Keratinocyte (primary cell): ENCODE measurements around the gene CENPS. TPM values are rescaled to one million over a fixed set of nuclear protein-coding genes. Genes with fewer than 3 reads are reported as not detected.

Experiments used
- DNase-seq: peaks from one replicate; pipeline ENCODE4 v3.0.0-alpha.2; 2011; ENCODE audit warnings: low read depth, missing footprints, low spot score
- FAIRE-seq: peaks from 2 replicates; lab custom pipeline; 2011; peaks lifted over from hg19 to GRCh38; lab: Jason Lieb, UNC
- H2AFZ ChIP-seq: 2 replicates; pipeline ENCODE4 v1.6.0; 2012; ENCODE audit warnings: low read length, control low read depth, inconsistent platforms; ENCODE audit not compliant: control insufficient read depth
- H3K27ac ChIP-seq: 2 replicates; pipeline ENCODE4 v1.5.1; 2011; ENCODE audit warnings: low read length; ENCODE audit not compliant: control insufficient read depth, insufficient read depth
- H3K27me3 ChIP-seq: 3 replicates; pipeline ENCODE4 v1.6.0; 2011; ENCODE audit warnings: low read length; ENCODE audit not compliant: control insufficient read depth, insufficient read depth; ENCODE audit errors: extremely low read depth
- H3K36me3 ChIP-seq, 2 experiments: 2 replicates in 1 of 2; 3 replicates in 1 of 2; pipeline ENCODE4 v1.5.1; 2011; ENCODE audit warnings: low read length in 2 of 2, mild to moderate bottlenecking in 1 of 2; ENCODE audit not compliant: control insufficient read depth in 2 of 2, insufficient read depth in 2 of 2; ENCODE audit errors: extremely low read depth in 1 of 2
- H3K4me1 ChIP-seq: 3 replicates; pipeline ENCODE4 v1.5.1; 2011; ENCODE audit warnings: low read length; ENCODE audit not compliant: control insufficient read depth, insufficient read depth; ENCODE audit errors: extremely low read depth
- H3K4me2 ChIP-seq: 3 replicates; pipeline ENCODE4 v1.6.0; 2011; ENCODE audit warnings: low read depth, low read length; ENCODE audit not compliant: control insufficient read depth, insufficient read depth; ENCODE audit errors: extremely low read depth
- H3K4me3 ChIP-seq, 3 experiments: fragments of 200-600 bp in 1 of 3; sonication (generic) in 1 of 3; 2 replicates in 2 of 3; 3 replicates in 1 of 3; pipeline ENCODE4 v1.5.1; 2011 to 2016; ENCODE audit warnings: low read length in 3 of 3, mild to moderate bottlenecking in 3 of 3, control low read depth in 2 of 3, inconsistent platforms in 1 of 3, low read depth in 1 of 3, mixed read lengths in 1 of 3, mixed run types in 1 of 3, moderate library complexity in 1 of 3; ENCODE audit not compliant: control insufficient read depth in 2 of 3, insufficient read depth in 2 of 3; ENCODE audit errors: extremely low read depth in 1 of 3
- H3K79me2 ChIP-seq: 2 replicates; pipeline ENCODE4 v1.6.0; 2012; ENCODE audit warnings: low read length; ENCODE audit not compliant: control insufficient read depth, insufficient read depth
- H3K9ac ChIP-seq: 3 replicates; pipeline ENCODE4 v1.6.0; 2011; ENCODE audit warnings: low read length; ENCODE audit not compliant: control insufficient read depth, insufficient read depth; ENCODE audit errors: extremely low read depth
- H3K9me1 ChIP-seq: 3 replicates; pipeline ENCODE4 v1.6.0; 2011; ENCODE audit warnings: low read length; ENCODE audit not compliant: control insufficient read depth, insufficient read depth; ENCODE audit errors: extremely low read depth
- H3K9me3 ChIP-seq: 2 replicates; pipeline ENCODE4 v1.5.1; 2012; ENCODE audit warnings: low read depth, low read length; ENCODE audit not compliant: control insufficient read depth
- H4K20me1 ChIP-seq: 3 replicates; pipeline ENCODE4 v1.6.0; 2011; ENCODE audit warnings: low read length; ENCODE audit not compliant: control insufficient read depth, insufficient read depth; ENCODE audit errors: extremely low read depth
- CTCF ChIP-seq, 3 experiments: IDR thresholded peaks in 1 of 3; conservative IDR thresholded peaks in 1 of 3; optimal IDR thresholded peaks in 1 of 3; 2 replicates in 2 of 3; 3 replicates in 1 of 3; pipeline versions ENCODE3 to v1.5.1; 2011; ENCODE audit warnings: low read length in 3 of 3, mild to moderate bottlenecking in 3 of 3, moderate library complexity in 2 of 3, control low read depth in 1 of 3, inconsistent platforms in 1 of 3; ENCODE audit not compliant: insufficient read depth in 2 of 3; ENCODE audit errors: extremely low read depth in 1 of 3
- EZH2 ChIP-seq: IDR thresholded peaks from one replicate; pipeline ENCODE4 v1.6.1; 2012; ENCODE audit warnings: inconsistent platforms, mild to moderate bottlenecking, low read length, moderate library complexity
- dilution Hi-C: fragments of 300-500 bp; cut with MboI; formaldehyde crosslinking; loops from one replicate; pipeline ENCODE4 v1.7.0; 2020; ENCODE audit warnings: low sequenced_read_pairs; ENCODE audit not compliant: extremely low pct_ligation_motif_present
- polyA plus RNA-seq, 5 experiments: library from polyadenylated mRNA; depleted of rRNA in 3 of 5; stranded (reverse) in 3 of 5; stranded (forward) in 1 of 5; unstranded in 1 of 5; fragments of >200 nt; gene quantifications; 1 replicate in 1 of 5; 2 replicates in 3 of 5; 3 replicates in 1 of 5; pipeline versions ENCODE4 v1.2.1 to v1.2.3, GENCODE V29; 2011 to 2012; ENCODE audit warnings: missing spikeins in 2 of 5, low read depth in 1 of 5, low replicate concordance in 1 of 5

Gene CENPS
- polyA plus RNA-seq, 1 donor (not counting 4 experiments of a cell fraction or from before 2014, with no cell fraction given): 10.3 TPM

- Histone ChIP-seq H3K27me3 (no peaks in the 10 kb centered on the region), H4K20me1 (no peaks in the 10 kb centered on the region), H3K9me1 (no peaks in the 10 kb centered on the region), H3K9ac (peak overlapping the region; percentile 71), H3K4me2 (peak overlapping the region; percentile 70), H3K9me3 (no peaks in the 10 kb centered on the region), H3K79me2 (no peaks in the 10 kb centered on the region), H3K4me1 (peaks cover 13% of the 10 kb centered on the region), H3K27ac (peak overlapping the region; percentile 90), H3K36me3 (no peaks in the 10 kb centered on the region), H3K4me3 (peak overlapping the region in 1 of 3 experiments; percentile 59), H2AFZ (peak overlapping the region; percentile 14)
- TF ChIP-seq EZH2 (no peak), CTCF (optimal IDR thresholded peaks at IDR 0.05 in 1 of 3, IDR thresholded peaks at IDR 0.05 in 1 of 3, conservative IDR thresholded peaks at IDR 0.05 in 1 of 3; ENCODE audit: extremely low read depth in 1 of 3, insufficient read depth in 2 of 3, low read length in 3 of 3) (no peak)
- dilution Hi-C loops: no loop called here
- no peak for FAIRE-seq
- DNase-seq: peak; percentile 62
Measured at GRCh38 chr1:10444248-10444647, 14.0 kb downstream of the CENPS start.

GRCh38 chr1:10444795-10445397 is 14.7 kb downstream of the CENPS start:
- H3K4me1 ChIP-seq: peaks cover 13% of the 10 kb centered on the region
- peak overlapping the region; percentile 71 for H3K9ac ChIP-seq
- H3K27me3 ChIP-seq: no peaks in the 10 kb centered on the region
- TF ChIP-seq EZH2 (no peak), CTCF (optimal IDR thresholded peaks at IDR 0.05 in 1 of 3, IDR thresholded peaks at IDR 0.05 in 1 of 3, conservative IDR thresholded peaks at IDR 0.05 in 1 of 3; ENCODE audit: extremely low read depth in 1 of 3, insufficient read depth in 2 of 3, low read length in 3 of 3) (no peak)
- peak overlapping the region in 1 of 3 experiments; percentile 59 for H3K4me3 ChIP-seq
- H3K27ac ChIP-seq: peak overlapping the region; percentile 90
- no peak for FAIRE-seq
- no peaks in the 10 kb centered on the region for H4K20me1 ChIP-seq
- no peak for DNase-seq
- no peaks in the 10 kb centered on the region for H3K9me1 ChIP-seq
- dilution Hi-C loops: no loop called here
- no peaks in the 10 kb centered on the region for H3K36me3 ChIP-seq
- no peaks in the 10 kb centered on the region for H3K9me3 ChIP-seq
- peak overlapping the region; percentile 19 for H2AFZ ChIP-seq
- H3K79me2 ChIP-seq: no peaks in the 10 kb centered on the region
- peak overlapping the region; percentile 70 for H3K4me2 ChIP-seq
